ENCODE data around the gene LPP. TPM values are rescaled to one million over a fixed set of nuclear protein-coding genes. Genes with fewer than 3 reads are reported as not detected.

LPP gene
- total and polyA plus RNA-seq, 10 of the 15 experiments (the other 5 are each of a cell fraction or from before 2014, with no cell fraction given), result under 0.01 to 0.62 (median 0.03) TPM

- WGBS (ENCODE audit: insufficient coverage, insufficient replicate concordance, low lambda C conversion rate, missing lambda C conversion rate), result 27% methylated on average over 3 of the region's 3 CpGs
- SMC1A ChIA-PET (ENCODE audit: uncharacterized antibody, unreplicated experiment), result no interaction called here
- H3K4me2 ChIP-seq (ENCODE audit: control insufficient read depth, insufficient read depth), result no peak overlapping the region
- no peaks in the 10 kb centered on the region for H3K79me2 ChIP-seq (ENCODE audit: control insufficient read depth, insufficient read depth, low read length)
- CTCF ChIA-PET, result no interaction called here
- FAIRE-seq, result no peak
- no peak overlapping the region for H2AFZ ChIP-seq (ENCODE audit: control insufficient read depth, low read depth, low read length)
- no peak for TF ChIP-seq CEBPZ (IDR thresholded peaks at IDR 0.05; ENCODE audit: low read depth, low read length)
- no peak for TF ChIP-seq ETV6 (conservative IDR thresholded peaks at IDR 0.05 in 1 of 2, IDR thresholded peaks at IDR 0.05 in 1 of 2; ENCODE audit: borderline replicate concordance in 1 of 2, low read depth in 1 of 2)
- no peak for TF ChIP-seq ZBED1 (IDR thresholded peaks at IDR 0.05; ENCODE audit: borderline replicate concordance)
- no peak for TF ChIP-seq ZNF217 (IDR thresholded peaks at IDR 0.05)
- TF ChIP-seq TCF12 (IDR thresholded peaks at IDR 0.05; ENCODE audit: low read depth, low read length), result no peak
- TF ChIP-seq ESRRA (IDR thresholded peaks at IDR 0.05; ENCODE audit: low read length), result no peak
- TF ChIP-seq, protein P1, sequence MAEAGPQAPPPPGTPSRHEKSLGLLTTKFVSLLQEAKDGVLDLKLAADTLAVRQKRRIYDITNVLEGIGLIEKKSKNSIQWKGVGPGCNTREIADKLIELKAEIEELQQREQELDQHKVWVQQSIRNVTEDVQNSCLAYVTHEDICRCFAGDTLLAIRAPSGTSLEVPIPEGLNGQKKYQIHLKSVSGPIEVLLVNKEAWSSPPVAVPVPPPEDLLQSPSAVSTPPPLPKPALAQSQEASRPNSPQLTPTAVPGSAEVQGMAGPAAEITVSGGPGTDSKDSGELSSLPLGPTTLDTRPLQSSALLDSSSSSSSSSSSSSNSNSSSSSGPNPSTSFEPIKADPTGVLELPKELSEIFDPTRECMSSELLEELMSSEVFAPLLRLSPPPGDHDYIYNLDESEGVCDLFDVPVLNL (IDR thresholded peaks at IDR 0.05; ENCODE audit: low read depth, low read length), result no peak
- TF ChIP-seq SUPT20H (IDR thresholded peaks at IDR 0.05; ENCODE audit: borderline replicate concordance, control insufficient read depth, low read depth, low read length), result no peak
- TF ChIP-seq, protein P2, sequence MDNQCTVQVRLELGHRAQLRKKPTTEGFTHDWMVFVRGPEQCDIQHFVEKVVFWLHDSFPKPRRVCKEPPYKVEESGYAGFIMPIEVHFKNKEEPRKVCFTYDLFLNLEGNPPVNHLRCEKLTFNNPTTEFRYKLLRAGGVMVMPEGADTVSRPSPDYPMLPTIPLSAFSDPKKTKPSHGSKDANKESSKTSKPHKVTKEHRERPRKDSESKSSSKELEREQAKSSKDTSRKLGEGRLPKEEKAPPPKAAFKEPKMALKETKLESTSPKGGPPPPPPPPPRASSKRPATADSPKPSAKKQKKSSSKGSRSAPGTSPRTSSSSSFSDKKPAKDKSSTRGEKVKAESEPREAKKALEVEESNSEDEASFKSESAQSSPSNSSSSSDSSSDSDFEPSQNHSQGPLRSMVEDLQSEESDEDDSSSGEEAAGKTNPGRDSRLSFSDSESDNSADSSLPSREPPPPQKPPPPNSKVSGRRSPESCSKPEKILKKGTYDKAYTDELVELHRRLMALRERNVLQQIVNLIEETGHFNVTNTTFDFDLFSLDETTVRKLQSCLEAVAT (IDR thresholded peaks at IDR 0.05), result no peak
- TF ChIP-seq ASH2L (IDR thresholded peaks at IDR 0.05; ENCODE audit: borderline replicate concordance, low read depth), result no peak
- no peak for DNase-seq (ENCODE audit: low read depth, low spot score)
- no peak overlapping the region for H3K9ac ChIP-seq (ENCODE audit: control insufficient read depth, insufficient read depth, low read length)
- intact Hi-C loops (cut with micrococcal nuclease; ENCODE audit: unreplicated experiment), result no loop called here
- RAD21 ChIA-PET (ENCODE audit: unreplicated experiment), result no interaction called here
- no peaks in the 10 kb centered on the region for H4K20me1 ChIP-seq (ENCODE audit: control insufficient read depth, insufficient read depth)
- H3K4me1 ChIP-seq (ENCODE audit: control insufficient read depth, insufficient read depth, low read length), result no peaks in the 10 kb centered on the region
- no peaks in the 10 kb centered on the region for H3K36me3 ChIP-seq (ENCODE audit: control insufficient read depth in 2 of 2, insufficient read depth in 2 of 2, low read length in 1 of 2)
- H3K27ac ChIP-seq (ENCODE audit: control insufficient read depth, insufficient read depth), result no peak overlapping the region
- H3K27me3 ChIP-seq (replicated peaks in 1 of 2; ENCODE audit: control insufficient read depth in 2 of 2, insufficient read depth in 2 of 2, low read length in 1 of 2), result no peaks in the 10 kb centered on the region; a peak in 1 of 4 replicates
- no peak overlapping the region for H3K4me3 ChIP-seq
- no peak for ATAC-seq
- POLR2A ChIA-PET, result no interaction called here
- BruUV-seq (replicated peaks), result no TSS peak
- H3K9me3 ChIP-seq (replicated peaks; ENCODE audit: control insufficient read depth, insufficient read depth, low read length), result no peaks in the 10 kb centered on the region
- in situ Hi-C loops (cut with MboI), result no loop called here
Measured at GRCh38 chr3:188191460-188191859, 37.5 kb downstream of the LPP start.

All from GM12878 (cell line).